ENCODE results near the gene PPP1R12C. TPM values are rescaled to one million over a fixed set of nuclear protein-coding genes. Genes with fewer than 3 reads are reported as not detected.

The PPP1R12C gene
- polyA plus RNA-seq = 100 to 1,000 TPM in 1 of 2 donors, 10 to 100 TPM in 1; 77.7 to 100 TPM

DNA sequence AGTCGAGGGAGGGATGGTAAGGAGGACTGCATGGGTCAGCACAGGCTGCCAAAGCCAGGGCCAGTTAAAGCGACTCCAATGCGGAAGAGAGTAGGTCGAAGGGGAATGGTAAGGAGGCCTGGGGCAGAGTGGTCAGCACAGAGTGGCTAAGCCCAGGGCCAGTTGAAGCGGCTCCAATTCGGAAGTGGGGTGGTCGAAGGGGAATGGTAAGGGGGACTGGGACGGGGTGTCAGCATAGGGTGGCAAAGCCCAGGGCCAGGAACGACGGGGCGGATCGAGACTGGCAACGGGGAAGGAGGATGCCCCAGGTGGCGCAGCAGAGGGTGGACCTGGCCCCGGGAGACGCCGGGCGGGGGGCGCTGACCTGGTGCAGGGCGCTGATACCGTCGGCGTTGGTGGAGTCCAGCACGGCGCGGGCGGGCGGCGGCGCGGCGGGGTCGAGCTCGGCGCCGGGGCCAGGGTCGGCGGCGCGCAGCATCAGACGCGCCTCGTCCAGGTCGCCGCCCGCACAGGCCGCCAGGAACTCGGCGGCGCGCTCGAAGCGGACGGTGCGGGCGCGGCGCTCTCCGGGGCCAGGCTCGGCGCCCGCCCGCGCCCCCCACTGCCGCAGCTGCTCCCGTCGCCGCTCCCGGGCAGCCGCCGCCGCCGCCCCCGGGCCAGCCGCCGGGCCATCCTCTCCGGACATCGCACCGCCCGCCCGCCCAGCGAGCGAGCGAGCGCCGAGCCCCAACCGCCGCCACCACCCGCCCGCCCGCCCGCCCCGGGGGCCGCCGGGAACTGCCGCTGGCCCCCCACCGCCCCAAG lies at the start of gene PPP1R12C:
PPP1R12C (minus strand) TSS at position 779 of the 804 bp plus-strand sequence; CDS start at position 685, 94 bp downstream.
- WGBS, 2 donors = 0 to 1% methylated on average over 28 to 97 of the region's 97 CpGs
- no peaks in the 10 kb centered on the region for H3K9me3 ChIP-seq (ENCODE audit: control insufficient read depth in 2 of 2, insufficient read depth in 1 of 2, low read depth in 1 of 2, low read length in 1 of 2)
- peak within 1 kb of the TSS; percentile 87 to 91 for H3K27ac ChIP-seq (ENCODE audit: low read depth in 2 of 2, low read length in 1 of 2)
- peaks cover 0 to 6% of the 10 kb centered on the region in 2 donors for H3K36me3 ChIP-seq (ENCODE audit: control insufficient read depth in 2 of 2, insufficient read depth in 2 of 2, low read length in 1 of 2)
- H3K4me1 ChIP-seq (ENCODE audit: control insufficient read depth in 2 of 2, insufficient read depth in 2 of 2, low read length in 1 of 2) = peaks cover 13 to 24% of the 10 kb centered on the region in 2 donors
- peak within 1 kb of the TSS; percentile 84 to 97 for H3K4me3 ChIP-seq (ENCODE audit: low read depth in 1 of 2, low read length in 2 of 2)
- no peaks in the 10 kb centered on the region for H3K27me3 ChIP-seq (ENCODE audit: control insufficient read depth in 1 of 2, insufficient read depth in 2 of 2, low read length in 2 of 2)

DNA sequence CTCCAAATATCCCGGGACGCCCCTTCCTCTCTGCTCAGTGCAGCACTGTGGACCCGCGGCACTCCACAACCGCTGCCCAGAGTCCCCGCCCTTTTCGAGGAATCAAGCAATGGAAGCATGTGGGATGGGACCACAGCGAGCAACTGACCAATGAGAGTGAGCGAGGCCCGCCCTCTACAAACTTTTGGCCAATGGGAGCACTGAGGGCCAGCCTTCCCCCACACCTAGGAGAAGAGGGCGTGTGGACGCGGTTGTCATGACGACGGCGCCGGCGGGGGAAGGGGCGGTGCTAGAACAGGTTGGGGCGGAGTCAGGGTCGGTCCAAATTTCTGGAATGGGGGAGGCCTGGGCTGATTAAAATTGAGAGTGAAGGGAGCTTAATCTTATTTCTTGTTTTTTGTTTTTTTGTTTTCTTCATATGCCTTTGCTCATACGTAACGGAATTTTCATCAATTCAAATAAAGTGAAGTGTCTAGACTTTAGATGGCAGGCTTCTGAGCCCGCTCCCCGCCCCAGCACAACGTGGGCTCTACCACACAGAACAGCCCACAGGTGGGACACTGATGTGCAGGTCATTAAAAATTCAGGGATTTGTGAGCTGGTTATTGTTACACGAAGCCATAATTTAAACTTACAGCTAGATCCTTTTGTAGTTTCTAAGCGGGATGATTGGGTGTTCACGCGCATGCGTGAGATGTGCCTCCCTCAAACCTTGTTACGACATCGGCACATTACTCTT lies 49.3 kb upstream of the PPP1R12C start, which contains the start of gene DNAAF3:
DNAAF3 (minus strand) TSS at position 84 of the 739 bp plus-strand sequence. CDS start 200 bp downstream, outside the sequence.
- Histone ChIP-seq H3K4me1 (ENCODE audit: control insufficient read depth in 2 of 2, insufficient read depth in 2 of 2, low read length in 1 of 2) (peaks cover 0 to 8% of the 10 kb centered on the region in 2 donors), H3K36me3 (ENCODE audit: control insufficient read depth in 2 of 2, insufficient read depth in 2 of 2, low read length in 1 of 2) (no peaks in the 10 kb centered on the region), H3K27ac (ENCODE audit: low read depth in 2 of 2, low read length in 1 of 2) (no peak within 1 kb of the TSS), H3K4me3 (ENCODE audit: low read depth in 1 of 2, low read length in 2 of 2) (peak within 1 kb of the TSS; percentile 27 to 35), H3K27me3 (ENCODE audit: control insufficient read depth in 1 of 2, insufficient read depth in 2 of 2, low read length in 2 of 2) (peaks cover 0 to 4% of the 10 kb centered on the region in 2 donors), H3K9me3 (ENCODE audit: control insufficient read depth in 2 of 2, insufficient read depth in 1 of 2, low read depth in 1 of 2, low read length in 1 of 2) (peaks cover 0 to 4% of the 10 kb centered on the region in 2 donors)
- WGBS, 2 donors = 1% methylated on average over 32 to 33 of the region's 33 CpGs

DNA sequence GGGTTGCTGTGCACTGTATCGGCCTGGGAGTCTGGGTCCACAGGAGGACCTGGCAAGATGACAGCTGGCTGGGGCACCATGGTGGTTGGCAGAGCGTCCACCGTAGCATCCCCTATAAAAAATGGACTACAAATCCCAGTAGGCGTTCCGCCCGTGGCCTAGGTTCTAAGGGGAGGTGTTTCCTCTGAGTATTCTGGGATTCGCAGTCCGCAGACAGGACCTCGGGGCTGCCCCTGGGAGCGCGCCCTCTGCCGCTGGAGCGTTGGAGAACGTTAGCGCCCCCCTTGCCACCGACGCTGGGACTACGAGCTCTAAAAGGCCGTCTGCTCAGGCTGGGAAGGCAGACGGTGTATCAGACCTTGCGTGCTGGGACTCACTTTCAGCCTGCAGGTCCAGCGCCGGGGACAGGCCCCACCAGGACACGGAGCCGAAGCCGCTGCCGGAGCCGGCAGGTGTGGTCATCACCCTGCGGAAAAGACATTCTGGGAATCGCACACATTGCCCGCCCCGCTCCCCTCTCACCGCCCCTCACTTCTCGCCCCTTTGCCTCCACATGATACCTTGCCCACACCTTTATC lies 48.6 kb upstream of the PPP1R12C start:
- H3K9me3 ChIP-seq (ENCODE audit: control insufficient read depth in 2 of 2, insufficient read depth in 1 of 2, low read depth in 1 of 2, low read length in 1 of 2) = peaks cover 0 to 4% of the 10 kb centered on the region in 2 donors
- H3K27ac ChIP-seq (ENCODE audit: low read depth in 2 of 2, low read length in 1 of 2) = no peak overlapping the region
- peaks cover under 1 to 8% of the 10 kb centered on the region in 2 donors for H3K4me1 ChIP-seq (ENCODE audit: control insufficient read depth in 2 of 2, insufficient read depth in 2 of 2, low read length in 1 of 2)
- H3K4me3 ChIP-seq (ENCODE audit: low read depth in 1 of 2, low read length in 2 of 2) = peak overlapping the region; percentile 27 to 35
- H3K36me3 ChIP-seq (ENCODE audit: control insufficient read depth in 2 of 2, insufficient read depth in 2 of 2, low read length in 1 of 2) = no peaks in the 10 kb centered on the region
- peaks cover 0 to 7% of the 10 kb centered on the region in 2 donors for H3K27me3 ChIP-seq (ENCODE audit: control insufficient read depth in 1 of 2, insufficient read depth in 2 of 2, low read length in 2 of 2)
- 1 to 2% methylated on average over 26 to 34 of the region's 34 CpGs for WGBS, 2 donors

DNA sequence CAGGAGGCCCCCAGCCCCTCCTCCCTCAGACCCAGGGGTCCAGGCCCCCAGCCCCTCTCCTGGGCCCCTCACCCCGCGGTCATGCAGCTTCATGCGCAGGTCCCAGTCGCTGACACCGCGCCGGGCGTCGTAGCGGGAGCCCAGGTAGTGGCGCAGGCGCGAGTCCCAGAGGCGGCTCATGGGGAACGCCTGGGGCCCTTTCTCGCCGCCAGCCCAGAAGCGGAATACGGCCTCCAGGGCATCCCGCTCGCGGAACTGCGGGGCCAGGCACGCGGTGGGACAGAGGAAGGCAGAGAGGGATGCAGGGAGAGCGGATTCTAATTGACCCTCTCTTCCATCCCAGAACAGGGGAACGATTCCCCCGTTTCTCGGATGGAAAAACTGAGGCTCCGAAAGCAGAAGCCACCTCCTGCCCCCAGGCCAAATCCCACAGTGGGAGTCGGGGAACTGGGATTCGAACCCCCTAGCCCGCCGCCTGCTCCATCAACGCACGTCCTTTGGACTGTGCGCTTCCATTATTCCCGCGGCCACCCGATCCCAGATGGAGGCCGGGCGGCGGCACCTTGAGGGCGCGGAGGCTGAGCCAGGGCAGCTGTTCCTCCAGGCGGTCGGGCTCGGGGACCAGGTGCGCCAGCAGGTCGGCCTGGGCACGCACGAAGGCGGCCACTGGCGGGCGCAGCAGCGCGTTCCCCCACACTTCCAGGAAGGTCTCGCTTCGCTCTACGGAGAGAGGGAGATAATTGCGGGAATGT lies 44.3 kb upstream of the PPP1R12C start:
- no peak overlapping the region for H3K27ac ChIP-seq (ENCODE audit: low read depth in 2 of 2, low read length in 1 of 2)
- peaks cover 6 to 9% of the 10 kb centered on the region in 2 donors for H3K4me1 ChIP-seq (ENCODE audit: control insufficient read depth in 2 of 2, insufficient read depth in 2 of 2, low read length in 1 of 2)
- H3K27me3 ChIP-seq (ENCODE audit: control insufficient read depth in 1 of 2, insufficient read depth in 2 of 2, low read length in 2 of 2) = peaks cover 0 to 13% of the 10 kb centered on the region in 2 donors
- WGBS, 2 donors = 30 to 33% methylated on average over 55 to 61 of the region's 61 CpGs
- H3K36me3 ChIP-seq (ENCODE audit: control insufficient read depth in 2 of 2, insufficient read depth in 2 of 2, low read length in 1 of 2) = no peaks in the 10 kb centered on the region
- no peak overlapping the region for H3K4me3 ChIP-seq (ENCODE audit: low read depth in 1 of 2, low read length in 2 of 2)
- peaks cover 0 to 4% of the 10 kb centered on the region in 2 donors for H3K9me3 ChIP-seq (ENCODE audit: control insufficient read depth in 2 of 2, insufficient read depth in 1 of 2, low read depth in 1 of 2, low read length in 1 of 2)

DNA sequence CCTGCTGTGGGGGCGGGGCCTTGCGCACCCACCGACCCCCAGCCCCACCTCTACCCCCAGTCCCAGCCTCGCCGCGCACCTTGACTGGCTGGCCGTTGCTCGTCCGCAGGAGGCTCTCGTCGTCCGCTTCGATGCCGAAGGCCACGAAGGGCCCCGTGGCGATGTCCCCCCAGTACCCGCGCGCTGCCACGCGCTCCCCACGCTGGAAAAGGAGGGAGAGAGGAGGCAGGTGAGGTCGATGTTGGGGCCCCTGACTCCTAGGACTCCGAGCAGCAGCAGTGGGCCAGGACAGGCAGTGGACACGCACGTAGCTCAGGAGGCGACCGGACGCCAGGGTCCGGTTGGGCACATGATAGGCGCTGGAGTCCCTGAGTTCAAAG lies 43.5 kb upstream of the PPP1R12C start:
- H3K27me3 ChIP-seq (ENCODE audit: control insufficient read depth in 1 of 2, insufficient read depth in 2 of 2, low read length in 2 of 2) = peaks cover 0 to 14% of the 10 kb centered on the region in 2 donors
- H3K4me3 ChIP-seq (ENCODE audit: low read depth in 1 of 2, low read length in 2 of 2) = no peak overlapping the region
- H3K27ac ChIP-seq (ENCODE audit: low read depth in 2 of 2, low read length in 1 of 2) = no peak overlapping the region
- 10 to 29% methylated on average over 26 to 32 of the region's 32 CpGs for WGBS, 2 donors
- H3K9me3 ChIP-seq (ENCODE audit: control insufficient read depth in 2 of 2, insufficient read depth in 1 of 2, low read depth in 1 of 2, low read length in 1 of 2) = no peaks in the 10 kb centered on the region
- H3K4me1 ChIP-seq (ENCODE audit: control insufficient read depth in 2 of 2, insufficient read depth in 2 of 2, low read length in 1 of 2) = peaks cover 7 to 10% of the 10 kb centered on the region in 2 donors
- no peaks in the 10 kb centered on the region for H3K36me3 ChIP-seq (ENCODE audit: control insufficient read depth in 2 of 2, insufficient read depth in 2 of 2, low read length in 1 of 2)

DNA sequence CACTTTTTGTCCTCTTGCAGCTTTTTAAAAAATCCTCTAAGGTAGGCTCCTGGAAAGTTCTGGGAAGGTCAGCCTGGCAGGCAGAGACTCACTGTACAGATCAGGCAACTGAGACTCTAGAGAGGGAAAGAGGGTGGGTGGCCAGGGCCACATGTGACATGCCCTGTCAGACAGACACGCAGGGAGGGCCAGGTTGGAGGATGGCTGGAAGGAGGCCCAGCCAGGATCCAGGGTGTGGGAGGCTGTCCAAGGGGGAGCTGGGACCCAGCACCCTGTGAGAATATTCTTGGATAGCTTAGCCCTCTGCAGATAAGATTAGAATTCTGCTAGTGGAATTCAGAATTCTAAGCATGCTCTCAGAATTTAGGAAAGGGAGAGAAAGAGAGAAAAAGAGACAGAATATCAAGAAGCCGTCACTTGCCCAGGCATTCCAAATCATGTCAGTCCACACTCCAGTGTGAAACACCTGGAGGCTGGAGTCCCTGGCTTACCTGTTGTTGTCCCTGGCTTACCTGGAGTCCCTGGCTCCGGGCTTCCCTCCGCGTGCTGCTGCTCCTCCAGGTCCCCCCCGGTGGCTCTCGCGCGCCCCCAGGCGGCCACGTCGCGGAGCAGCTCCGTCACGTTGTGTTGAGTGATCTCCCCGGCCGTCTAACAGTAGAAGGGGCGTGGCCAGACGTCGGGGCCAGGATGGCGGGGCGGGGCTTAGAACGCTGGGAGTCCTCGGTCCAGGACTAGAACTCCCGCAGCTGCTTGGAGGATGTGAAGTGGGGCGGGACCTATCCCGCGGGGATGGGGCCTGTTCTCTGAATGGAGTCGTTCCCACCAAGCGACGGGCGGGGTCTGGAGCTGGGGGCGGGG lies 42.9 kb upstream of the PPP1R12C start:
- no peaks in the 10 kb centered on the region for H3K9me3 ChIP-seq (ENCODE audit: control insufficient read depth in 2 of 2, insufficient read depth in 1 of 2, low read depth in 1 of 2, low read length in 1 of 2)
- H3K4me1 ChIP-seq (ENCODE audit: control insufficient read depth in 2 of 2, insufficient read depth in 2 of 2, low read length in 1 of 2) = peaks cover 4 to 10% of the 10 kb centered on the region in 2 donors
- peaks cover 0 to 14% of the 10 kb centered on the region in 2 donors for H3K27me3 ChIP-seq (ENCODE audit: control insufficient read depth in 1 of 2, insufficient read depth in 2 of 2, low read length in 2 of 2)
- H3K4me3 ChIP-seq (ENCODE audit: low read depth in 1 of 2, low read length in 2 of 2) = no peak overlapping the region
- no peaks in the 10 kb centered on the region for H3K36me3 ChIP-seq (ENCODE audit: control insufficient read depth in 2 of 2, insufficient read depth in 2 of 2, low read length in 1 of 2)
- WGBS, 2 donors = 2 to 4% methylated on average over 26 to 33 of the region's 33 CpGs
- no peak overlapping the region for H3K27ac ChIP-seq (ENCODE audit: low read depth in 2 of 2, low read length in 1 of 2)

DNA sequence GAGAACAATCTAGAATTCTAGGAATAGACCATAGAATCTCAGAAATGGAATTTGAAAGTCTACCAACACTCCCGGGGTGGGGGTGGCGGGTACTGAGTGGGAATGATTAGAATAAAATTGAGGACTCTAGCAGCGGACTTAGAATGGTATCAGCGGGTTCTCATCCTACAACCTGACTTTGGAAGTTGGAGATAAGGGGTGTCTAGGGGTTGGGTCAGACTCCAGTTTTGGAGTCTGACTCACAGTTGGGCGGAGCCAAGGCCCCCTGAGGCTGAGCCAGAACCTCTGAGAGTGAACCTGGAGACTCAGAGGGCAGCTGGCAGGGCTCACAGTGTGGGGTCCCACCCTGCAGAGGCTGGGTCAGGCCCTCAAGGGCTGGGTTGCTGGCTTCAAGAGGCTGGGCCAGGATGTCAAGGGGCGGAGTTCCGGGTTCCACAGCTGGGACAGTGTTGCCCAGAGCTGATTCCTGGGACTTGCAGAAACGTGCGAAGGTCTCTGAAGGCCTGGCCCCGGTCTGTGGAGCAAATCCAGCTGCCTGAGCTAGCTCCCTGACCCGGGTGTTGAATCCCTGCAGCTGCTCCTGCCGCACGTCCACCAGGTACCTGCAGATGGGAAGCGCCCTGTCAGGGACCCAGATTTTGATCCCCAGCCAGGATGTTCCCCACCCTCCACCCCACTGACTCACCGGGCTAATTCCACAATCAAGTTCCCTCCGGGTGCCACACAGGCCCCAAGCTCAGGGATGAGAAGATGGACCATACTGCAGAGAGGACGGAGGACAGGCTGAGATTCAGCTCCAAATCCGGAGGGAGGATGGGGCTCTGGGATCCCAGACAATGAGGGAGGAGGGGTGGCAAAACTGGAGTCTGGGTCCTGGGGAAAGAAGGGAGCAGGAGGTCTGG lies 41.7 kb upstream of the PPP1R12C start:
- 31 to 42% methylated on average over 18 of the region's 18 CpGs for WGBS, 2 donors
- no peak overlapping the region for H3K4me3 ChIP-seq (ENCODE audit: low read depth in 1 of 2, low read length in 2 of 2)
- peaks cover 0 to 14% of the 10 kb centered on the region in 2 donors for H3K27me3 ChIP-seq (ENCODE audit: control insufficient read depth in 1 of 2, insufficient read depth in 2 of 2, low read length in 2 of 2)
- no peaks in the 10 kb centered on the region for H3K36me3 ChIP-seq (ENCODE audit: control insufficient read depth in 2 of 2, insufficient read depth in 2 of 2, low read length in 1 of 2)
- no peaks in the 10 kb centered on the region for H3K9me3 ChIP-seq (ENCODE audit: control insufficient read depth in 2 of 2, insufficient read depth in 1 of 2, low read depth in 1 of 2, low read length in 1 of 2)
- H3K27ac ChIP-seq (ENCODE audit: low read depth in 2 of 2, low read length in 1 of 2) = peak overlapping the region in 1 of 2 donors; percentile 28
- peaks cover 4 to 10% of the 10 kb centered on the region in 2 donors for H3K4me1 ChIP-seq (ENCODE audit: control insufficient read depth in 2 of 2, insufficient read depth in 2 of 2, low read length in 1 of 2)

DNA sequence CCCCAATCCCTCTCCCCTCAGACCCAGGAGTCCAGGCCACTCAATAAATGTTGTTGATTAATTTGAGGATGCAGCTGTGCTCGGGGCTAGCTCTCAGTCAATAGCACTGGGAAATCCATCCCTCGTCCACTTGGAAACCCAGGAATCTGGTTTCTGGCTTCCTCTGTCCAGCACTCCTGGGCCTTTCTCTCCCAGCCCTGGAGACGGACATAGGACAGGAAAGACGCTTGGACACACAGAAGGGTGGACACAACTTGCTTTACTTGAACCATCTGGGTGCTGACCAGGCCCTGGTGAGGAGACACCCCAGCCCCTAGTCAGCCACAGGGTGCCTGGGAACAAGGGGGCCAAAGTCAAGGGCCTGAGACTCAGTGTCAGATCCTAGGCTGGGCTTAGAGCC lies 41.0 kb upstream of the PPP1R12C start:
- no peak overlapping the region for H3K4me3 ChIP-seq (ENCODE audit: low read depth in 1 of 2, low read length in 2 of 2)
- H3K36me3 ChIP-seq (ENCODE audit: control insufficient read depth in 2 of 2, insufficient read depth in 2 of 2, low read length in 1 of 2) = no peaks in the 10 kb centered on the region
- H3K27me3 ChIP-seq (ENCODE audit: control insufficient read depth in 1 of 2, insufficient read depth in 2 of 2, low read length in 2 of 2) = peaks cover 0 to 14% of the 10 kb centered on the region in 2 donors
- no peaks in the 10 kb centered on the region for H3K9me3 ChIP-seq (ENCODE audit: control insufficient read depth in 2 of 2, insufficient read depth in 1 of 2, low read depth in 1 of 2, low read length in 1 of 2)
- H3K27ac ChIP-seq (ENCODE audit: low read depth in 2 of 2, low read length in 1 of 2) = no peak overlapping the region
- WGBS, 2 donors = 62 to 65% methylated on average over 4 of the region's 4 CpGs
- peaks cover 4 to 10% of the 10 kb centered on the region in 2 donors for H3K4me1 ChIP-seq (ENCODE audit: control insufficient read depth in 2 of 2, insufficient read depth in 2 of 2, low read length in 1 of 2)
